HG02571 (cell line): ENCODE results near the gene DLEC1.
"Not testable (repeated sequence)": the region's sequence is repeated elsewhere in the genome, so short reads cannot be mapped to it uniquely, and the experiment has no call there.

Experiments used
- ATAC-seq: cut with Tn5 transposase; IDR thresholded peaks from one replicate; pipeline ENCODE4 v1.9.1; 2021; ENCODE audit warnings: mild to moderate bottlenecking, moderate library complexity; ENCODE audit not compliant: unreplicated experiment

DLEC1 gene

GRCh38 chr3:38034335-38034734, 4.7 kb upstream of the DLEC1 start:
- ATAC-seq = not testable (repeated sequence)

- ATAC-seq = no peak
These were observed 2.7 kb upstream of the DLEC1 start for GRCh38 chr3:38036286-38036685.

- ATAC-seq = no peak
These were observed 2.1 kb upstream of the DLEC1 start for GRCh38 chr3:38036906-38037305.

- ATAC-seq = no peak
These were observed 529 bp upstream of the DLEC1 start for GRCh38 chr3:38038447-38038911.

GRCh38 chr3:38039899-38040261, 872 bp downstream of the DLEC1 start:
- peak; percentile 49 for ATAC-seq

GRCh38 chr3:38040401-38040800, 1.4 kb downstream of the DLEC1 start:
- no peak for ATAC-seq

- no peak for ATAC-seq
These were observed 4.5 kb downstream of the DLEC1 start for GRCh38 chr3:38043486-38043885.

- ATAC-seq = no peak
These were observed 7.0 kb downstream of the DLEC1 start for GRCh38 chr3:38046027-38046426.

GRCh38 chr3:38046821-38047220, 7.8 kb downstream of the DLEC1 start:
- no peak for ATAC-seq

- ATAC-seq = no peak
These were observed 8.9 kb downstream of the DLEC1 start for GRCh38 chr3:38047896-38048295.

GRCh38 chr3:38049358-38050126, 10.5 kb downstream of the DLEC1 start:
- no peak for ATAC-seq

GRCh38 chr3:38051131-38051530, 12.1 kb downstream of the DLEC1 start:
- ATAC-seq = no peak

- not testable (repeated sequence) for ATAC-seq
These were observed 14.3 kb downstream of the DLEC1 start for GRCh38 chr3:38053286-38053685.

- ATAC-seq = not testable (repeated sequence)
These were observed 14.9 kb downstream of the DLEC1 start for GRCh38 chr3:38053813-38054498.

- ATAC-seq = no peak
These were observed 15.5 kb downstream of the DLEC1 start for GRCh38 chr3:38054499-38055001.

- no peak for ATAC-seq
These were observed 20.1 kb downstream of the DLEC1 start for GRCh38 chr3:38059148-38059547.

- ATAC-seq = no peak
These were observed 20.6 kb downstream of the DLEC1 start for GRCh38 chr3:38059591-38059990.

- ATAC-seq = no peak
These were observed 23.8 kb downstream of the DLEC1 start for GRCh38 chr3:38062809-38063208.

GRCh38 chr3:38064453-38064852, 25.4 kb downstream of the DLEC1 start:
- ATAC-seq = not testable (repeated sequence)

- no peak for ATAC-seq
These were observed 28.7 kb downstream of the DLEC1 start for GRCh38 chr3:38067508-38068233.

GRCh38 chr3:38070013-38070412, 31.0 kb downstream of the DLEC1 start:
- ATAC-seq = no peak
